ENCODE data around the gene NEAT1.
A peak's percentile ranks its signal among the peaks of the same experiment; 100 is the strongest.
"Not testable (repeated sequence)": the region's sequence is repeated elsewhere in the genome, so short reads cannot be mapped to it uniquely, and the experiment has no call there.

The NEAT1 gene

GRCh38 chr11:65448418-65449105, 26.0 kb downstream of the NEAT1 start:
- DNase-seq (ENCODE audit: low spot score), result no peak

GRCh38 chr11:65451301-65451700, 28.7 kb downstream of the NEAT1 start:
- not testable (repeated sequence) for DNase-seq (ENCODE audit: low spot score)

- DNase-seq (ENCODE audit: low spot score), result not testable (repeated sequence)
These were observed 29.7 kb downstream of the NEAT1 start for GRCh38 chr11:65452259-65452658.

- DNase-seq (ENCODE audit: low spot score), result no peak
These were observed 30.4 kb downstream of the NEAT1 start for GRCh38 chr11:65452806-65453490.

- DNase-seq (ENCODE audit: low spot score), result no peak
These were observed 31.7 kb downstream of the NEAT1 start for GRCh38 chr11:65454311-65454695.

GRCh38 chr11:65454696-65455456, 32.3 kb downstream of the NEAT1 start:
- peak; percentile 96 for DNase-seq (ENCODE audit: low spot score)

- DNase-seq (ENCODE audit: low spot score), result no peak
These were observed 33.8 kb downstream of the NEAT1 start for GRCh38 chr11:65456418-65456817.

- DNase-seq (ENCODE audit: low spot score), result no peak
These were observed 37.0 kb downstream of the NEAT1 start for GRCh38 chr11:65459552-65459951.

- DNase-seq (ENCODE audit: low spot score), result not testable (repeated sequence)
These were observed 42.9 kb downstream of the NEAT1 start for GRCh38 chr11:65465471-65465870.

GRCh38 chr11:65467306-65467705, 44.7 kb downstream of the NEAT1 start:
- not testable (repeated sequence) for DNase-seq (ENCODE audit: low spot score)

- peak; percentile 67 for DNase-seq (ENCODE audit: low spot score)
These were observed 46.3 kb downstream of the NEAT1 start for GRCh38 chr11:65468874-65469333.

- no peak for DNase-seq (ENCODE audit: low spot score)
These were observed 47.9 kb downstream of the NEAT1 start for GRCh38 chr11:65470433-65471049.

- DNase-seq (ENCODE audit: low spot score), result no peak
These were observed 48.9 kb downstream of the NEAT1 start for GRCh38 chr11:65471447-65471891.

- DNase-seq (ENCODE audit: low spot score), result not testable (repeated sequence)
These were observed 50.1 kb downstream of the NEAT1 start for GRCh38 chr11:65472588-65473277.

- DNase-seq (ENCODE audit: low spot score), result no peak
These were observed 50.8 kb downstream of the NEAT1 start for GRCh38 chr11:65473278-65473860.

GRCh38 chr11:65474864-65475263, 52.3 kb downstream of the NEAT1 start:
- no peak for DNase-seq (ENCODE audit: low spot score)

GRCh38 chr11:65476632-65477148, 54.1 kb downstream of the NEAT1 start:
- DNase-seq (ENCODE audit: low spot score), result no peak

GRCh38 chr11:65477149-65477965, 54.8 kb downstream of the NEAT1 start:
- peak; percentile 92 for DNase-seq (ENCODE audit: low spot score)

GRCh38 chr11:65478388-65479183, 56.0 kb downstream of the NEAT1 start:
- DNase-seq (ENCODE audit: low spot score), result no peak
